ENCODE measurements around the gene MIA. TPM values are rescaled to one million over a fixed set of nuclear protein-coding genes. Genes with fewer than 3 reads are reported as not detected.
A peak's percentile ranks its signal among the peaks of the same experiment; 100 is the strongest.
"Not testable (repeated sequence)": the region's sequence is repeated elsewhere in the genome, so short reads cannot be mapped to it uniquely, and the experiment has no call there.

MIA gene
- total RNA-seq, 1 donor from 2014 or later: 14.9 TPM

- peak; percentile 100 for DNase-seq (ENCODE audit: low spot score)
These were observed 25.1 kb upstream of the MIA start, which contains the start of gene ACTMAP for GRCh38 chr19:40750058-40750873. ACTMAP (minus strand) TSS chr19:40750477; CDS start chr19:40749803, 674 bp downstream.

- peak; percentile 99 for DNase-seq (ENCODE audit: low spot score)
These were observed 24.3 kb upstream of the MIA start, which contains the start of gene SNRPA for GRCh38 chr19:40750874-40751537. SNRPA (plus strand) TSS chr19:40751203; CDS start chr19:40751409, 206 bp downstream.

GRCh38 chr19:40752257-40752781, 23.0 kb upstream of the MIA start:
- no peak for DNase-seq (ENCODE audit: low spot score)

- DNase-seq (ENCODE audit: low spot score): no peak
These were observed 20.6 kb upstream of the MIA start for GRCh38 chr19:40754611-40755247.

- no peak for DNase-seq (ENCODE audit: low spot score)
These were observed 20.1 kb upstream of the MIA start for GRCh38 chr19:40755248-40755624.

- no peak for DNase-seq (ENCODE audit: low spot score)
These were observed 19.5 kb upstream of the MIA start for GRCh38 chr19:40755791-40756190.

GRCh38 chr19:40756502-40757110, 18.7 kb upstream of the MIA start:
- DNase-seq (ENCODE audit: low spot score): no peak

- DNase-seq (ENCODE audit: low spot score): no peak
These were observed 16.8 kb upstream of the MIA start for GRCh38 chr19:40758491-40758890.

GRCh38 chr19:40759352-40759751, 16.0 kb upstream of the MIA start:
- no peak for DNase-seq (ENCODE audit: low spot score)

- DNase-seq (ENCODE audit: low spot score): no peak
These were observed 12.4 kb upstream of the MIA start for GRCh38 chr19:40762754-40763470.

GRCh38 chr19:40763526-40763925, 11.8 kb upstream of the MIA start:
- DNase-seq (ENCODE audit: low spot score): no peak

- no peak for DNase-seq (ENCODE audit: low spot score)
These were observed 11.4 kb upstream of the MIA start for GRCh38 chr19:40763963-40764362.

GRCh38 chr19:40766385-40766784, 8.9 kb upstream of the MIA start:
- not testable (repeated sequence) for DNase-seq (ENCODE audit: low spot score)

- DNase-seq (ENCODE audit: low spot score): no peak
These were observed 6.5 kb upstream of the MIA start for GRCh38 chr19:40768869-40769268.

- not testable (repeated sequence) for DNase-seq (ENCODE audit: low spot score)
These were observed 4.0 kb upstream of the MIA start for GRCh38 chr19:40771101-40771862.

GRCh38 chr19:40775632-40776022, 306 bp downstream of the MIA start:
- no peak for DNase-seq (ENCODE audit: low spot score)

- no peak for DNase-seq (ENCODE audit: low spot score)
These were observed 1.0 kb downstream of the MIA start for GRCh38 chr19:40776364-40776763.

- peak; percentile 98 for DNase-seq (ENCODE audit: low spot score)
These were observed 1.8 kb downstream of the MIA start for GRCh38 chr19:40776932-40777644.

- DNase-seq (ENCODE audit: low spot score): no peak
These were observed 2.3 kb downstream of the MIA start for GRCh38 chr19:40777645-40777936.
